CD4-positive, CD25-positive, alpha-beta regulatory T cell (primary cell): ENCODE measurements around the gene PAX9. TPM values are rescaled to one million over a fixed set of nuclear protein-coding genes. Genes with fewer than 3 reads are reported as not detected.
"Not testable (repeated sequence)": the region's sequence is repeated elsewhere in the genome, so short reads cannot be mapped to it uniquely, and the experiment has no call there.

ENCODE experiments used
- ATAC-seq, 2 donors: fragments of 150-1000 bp; cut with Tn5 transposase; one replicate each; pipeline ENCODE4 v1.10.0; 2021; ENCODE audit warnings: low read depth in 2 of 2, moderate number of reproducible peaks in 2 of 2, moderate library complexity in 1 of 2
- DNase-seq, 3 donors: peaks; one replicate each; pipeline versions ENCODE4 v3.0.0 to v3.0.0-alpha.2; 2012 to 2022; ENCODE audit warnings: mixed read lengths in 1 of 3
- H3K27ac ChIP-seq: one replicate; pipeline ENCODE4 v1.7.0; 2013; ENCODE audit warnings: mild to moderate bottlenecking, low read length; ENCODE audit not compliant: insufficient read depth, poor library complexity, severe bottlenecking
- H3K27me3 ChIP-seq: one replicate; pipeline ENCODE4 v1.7.0; 2013; ENCODE audit warnings: low read length; ENCODE audit not compliant: control insufficient read depth, insufficient read depth
- H3K36me3 ChIP-seq: one replicate; pipeline ENCODE4 v1.7.0; 2013; ENCODE audit warnings: mild to moderate bottlenecking, low read length, moderate library complexity; ENCODE audit not compliant: control insufficient read depth, insufficient read depth
- H3K4me1 ChIP-seq: 2 replicates; pipeline ENCODE4 v1.7.0; 2013; ENCODE audit warnings: mild to moderate bottlenecking, low read length; ENCODE audit not compliant: insufficient read depth, control insufficient read depth, poor library complexity, severe bottlenecking
- H3K4me3 ChIP-seq: one replicate; pipeline ENCODE4 v1.7.0; 2013; ENCODE audit warnings: low read depth, mild to moderate bottlenecking, low read length, moderate library complexity
- H3K9me3 ChIP-seq, 2 experiments: 1 replicate in 1 of 2; 2 replicates in 1 of 2; pipeline ENCODE4 v1.7.0; 2013; ENCODE audit warnings: low read length in 2 of 2, mild to moderate bottlenecking in 1 of 2, moderate library complexity in 1 of 2; ENCODE audit not compliant: control insufficient read depth in 2 of 2
- H3K27ac Mint-ChIP-seq, 3 donors: one replicate each; pipeline ENCODE4 v1.8.0; 2020 to 2022; ENCODE audit warnings: mild to moderate bottlenecking in 3 of 3, mixed read lengths in 3 of 3, moderate library complexity in 2 of 3
- H3K27me3 Mint-ChIP-seq: one replicate; pipeline ENCODE4 v1.8.0; 2022; ENCODE audit warnings: mild to moderate bottlenecking, mixed read lengths
- H3K36me3 Mint-ChIP-seq: one replicate; pipeline ENCODE4 v1.8.0; 2020; ENCODE audit warnings: mixed read lengths
- H3K4me1 Mint-ChIP-seq, 4 donors: one replicate each; pipeline ENCODE4 v1.8.0; 2020 to 2022; ENCODE audit warnings: mixed read lengths in 4 of 4, mild to moderate bottlenecking in 1 of 4
- H3K4me3 Mint-ChIP-seq, 4 donors: one replicate each; pipeline ENCODE4 v1.8.0; 2020 to 2022; ENCODE audit warnings: mild to moderate bottlenecking in 4 of 4, mixed read lengths in 4 of 4, moderate library complexity in 3 of 4
- H3K9me3 Mint-ChIP-seq, 7 donors: one replicate each; pipeline ENCODE4 v1.8.0; 2020 to 2022; ENCODE audit warnings: mixed read lengths in 7 of 7, mild to moderate bottlenecking in 3 of 7, moderate library complexity in 2 of 7
- polyA plus RNA-seq, 4 donors: library from polyadenylated mRNA; unstranded; fragments of 300-500 nt; fragmentation: Illumina TruSeq; gene quantifications; one replicate each; pipeline ENCODE4 v1.2.3, GENCODE V29; 2021
- total RNA-seq: library from RNA; stranded (reverse); gene quantifications from one replicate; pipeline ENCODE4 v1.2.3, GENCODE V29; 2022

The PAX9 gene
- total and polyA plus RNA-seq, 5 donors from 2014 or later: 0.14 to 0.46 (median 0.42) TPM; not detected in 1

GRCh38 chr14:36690311-36691040 lies 28.8 kb downstream of the PAX9 start:
- Histone ChIP-seq H3K4me1 (no peaks in the 10 kb centered on the region), H3K27ac (no peak overlapping the region), H3K27me3 (no peaks in the 10 kb centered on the region), H3K9me3 (no peaks in the 10 kb centered on the region), H3K4me3 (no peak overlapping the region), H3K36me3 (no peaks in the 10 kb centered on the region)
- DNase-seq: no peak
- Mint-ChIP-seq H3K27me3 (peaks cover 8% of the 10 kb centered on the region), H3K4me1 (no peaks in the 10 kb centered on the region), H3K36me3 (no peaks in the 10 kb centered on the region), H3K4me3 (no peak overlapping the region), H3K27ac (no peak overlapping the region), H3K9me3 (peaks cover 0 to 7% (median 3%) of the 10 kb centered on the region in 7 donors)
- ATAC-seq: no peak

GRCh38 chr14:36699420-36699819 lies 37.8 kb downstream of the PAX9 start:
- not testable (repeated sequence) for H3K36me3 Mint-ChIP-seq, H3K4me3 Mint-ChIP-seq, H3K4me1 ChIP-seq, ATAC-seq, H3K9me3 ChIP-seq, H3K4me3 ChIP-seq, H3K36me3 ChIP-seq, H3K27me3 Mint-ChIP-seq, H3K27ac ChIP-seq, H3K27ac Mint-ChIP-seq, H3K27me3 ChIP-seq, H3K4me1 Mint-ChIP-seq
- peaks cover 0 to 20% (median 10%) of the 10 kb centered on the region in 7 donors for H3K9me3 Mint-ChIP-seq
- DNase-seq: peak in 1 of 3 donors; percentile 8

- H3K4me1 ChIP-seq: no peaks in the 10 kb centered on the region
- Mint-ChIP-seq H3K27me3 (no peaks in the 10 kb centered on the region), H3K9me3 (peaks cover 0 to 15% (median 10%) of the 10 kb centered on the region in 7 donors), H3K36me3 (no peaks in the 10 kb centered on the region), H3K4me3 (no peak overlapping the region), H3K4me1 (no peaks in the 10 kb centered on the region), H3K27ac (no peak overlapping the region)
- DNase-seq (no peak), ATAC-seq (no peak)
- no peaks in the 10 kb centered on the region for H3K9me3 ChIP-seq
- H3K27ac ChIP-seq: no peak overlapping the region
- no peak overlapping the region for H3K4me3 ChIP-seq
- H3K36me3 ChIP-seq: no peaks in the 10 kb centered on the region
- H3K27me3 ChIP-seq: no peaks in the 10 kb centered on the region
These were observed 39.0 kb downstream of the PAX9 start for GRCh38 chr14:36700651-36701050.

DNA sequence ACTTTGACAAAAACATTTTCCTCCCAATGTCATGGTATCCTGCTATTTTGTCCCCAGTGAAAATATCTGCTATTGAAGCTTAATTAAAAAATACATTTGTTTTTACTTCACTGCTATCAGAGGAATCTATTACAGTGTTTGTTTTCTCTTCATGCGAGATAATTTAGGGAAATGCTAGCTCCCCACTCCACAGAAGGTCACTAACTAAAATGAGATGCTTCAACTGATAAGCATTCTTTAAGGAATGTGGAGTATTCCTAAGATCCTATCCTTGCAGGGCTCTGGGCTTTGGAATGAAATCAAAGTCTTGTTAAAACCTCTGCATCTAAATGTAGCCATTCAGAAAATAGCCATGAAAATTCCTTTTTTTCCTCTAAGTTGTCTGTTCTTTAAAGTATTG lies 39.5 kb downstream of the PAX9 start:
- H3K4me1 ChIP-seq: no peaks in the 10 kb centered on the region
- H3K27me3 Mint-ChIP-seq: no peaks in the 10 kb centered on the region
- no peak for ATAC-seq
- no peak overlapping the region for H3K27ac ChIP-seq
- peaks cover 0 to 13% (median 9%) of the 10 kb centered on the region in 7 donors for H3K9me3 Mint-ChIP-seq
- H3K4me3 Mint-ChIP-seq: no peak overlapping the region
- H3K27me3 ChIP-seq: no peaks in the 10 kb centered on the region
- H3K4me3 ChIP-seq: no peak overlapping the region
- no peaks in the 10 kb centered on the region for H3K4me1 Mint-ChIP-seq
- no peak for DNase-seq
- no peaks in the 10 kb centered on the region for H3K36me3 ChIP-seq
- no peaks in the 10 kb centered on the region for H3K36me3 Mint-ChIP-seq
- no peak overlapping the region for H3K27ac Mint-ChIP-seq
- no peaks in the 10 kb centered on the region for H3K9me3 ChIP-seq

- no peaks in the 10 kb centered on the region for H3K36me3 Mint-ChIP-seq
- H3K27ac ChIP-seq: no peak overlapping the region
- H3K27ac Mint-ChIP-seq: no peak overlapping the region
- no peak for ATAC-seq
- no peak overlapping the region for H3K4me3 ChIP-seq
- no peaks in the 10 kb centered on the region for H3K27me3 Mint-ChIP-seq
- H3K36me3 ChIP-seq: no peaks in the 10 kb centered on the region
- no peaks in the 10 kb centered on the region for H3K9me3 ChIP-seq
- no peak overlapping the region for H3K4me3 Mint-ChIP-seq
- no peaks in the 10 kb centered on the region for H3K4me1 Mint-ChIP-seq
- no peaks in the 10 kb centered on the region for H3K4me1 ChIP-seq
- DNase-seq: no peak
- peaks cover 0 to 11% (median 4%) of the 10 kb centered on the region in 7 donors for H3K9me3 Mint-ChIP-seq
- no peaks in the 10 kb centered on the region for H3K27me3 ChIP-seq
These were observed 40.8 kb downstream of the PAX9 start for GRCh38 chr14:36702474-36702873.

DNA sequence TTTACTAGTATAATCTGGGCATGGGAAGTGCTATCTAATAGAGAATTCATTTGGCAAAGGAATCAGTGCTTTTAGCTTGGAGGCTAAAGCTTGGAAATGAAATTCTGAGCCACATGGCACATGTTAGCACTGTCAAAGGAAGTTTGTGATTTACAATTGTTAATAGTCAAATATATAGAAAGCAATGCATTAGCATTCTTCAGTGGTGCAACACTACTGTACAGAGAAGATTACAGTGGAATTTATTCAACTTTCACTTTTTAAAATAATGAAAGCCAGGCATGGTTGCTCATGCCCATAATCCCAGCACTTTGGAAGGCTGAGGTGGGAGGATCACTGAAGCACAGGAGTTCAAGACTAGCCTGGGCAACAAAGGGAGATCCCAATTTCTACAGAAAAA lies 45.9 kb downstream of the PAX9 start:
- Mint-ChIP-seq H3K4me3 (no peak overlapping the region), H3K27ac (no peak overlapping the region), H3K27me3 (no peaks in the 10 kb centered on the region), H3K9me3 (peaks cover 0 to 6% (median 0%) of the 10 kb centered on the region in 7 donors), H3K4me1 (no peaks in the 10 kb centered on the region), H3K36me3 (no peaks in the 10 kb centered on the region)
- Histone ChIP-seq H3K4me3 (no peak overlapping the region), H3K27ac (no peak overlapping the region), H3K9me3 (no peaks in the 10 kb centered on the region), H3K27me3 (no peaks in the 10 kb centered on the region), H3K4me1 (no peaks in the 10 kb centered on the region), H3K36me3 (no peaks in the 10 kb centered on the region)
- ATAC-seq: no peak
- no peak for DNase-seq

GRCh38 chr14:36713960-36714703 lies 52.5 kb downstream of the PAX9 start:
- H3K27me3 ChIP-seq: no peaks in the 10 kb centered on the region
- no peaks in the 10 kb centered on the region for H3K4me1 Mint-ChIP-seq
- H3K4me1 ChIP-seq: no peaks in the 10 kb centered on the region
- DNase-seq (no peak), ATAC-seq (no peak)
- no peaks in the 10 kb centered on the region for H3K36me3 ChIP-seq
- no peak overlapping the region for H3K27ac ChIP-seq
- H3K4me3 ChIP-seq: no peak overlapping the region
- no peak overlapping the region for H3K27ac Mint-ChIP-seq
- H3K27me3 Mint-ChIP-seq: no peaks in the 10 kb centered on the region
- H3K9me3 Mint-ChIP-seq: no peaks in the 10 kb centered on the region
- no peaks in the 10 kb centered on the region for H3K9me3 ChIP-seq
- no peak overlapping the region for H3K4me3 Mint-ChIP-seq
- no peaks in the 10 kb centered on the region for H3K36me3 Mint-ChIP-seq
